GM19328 (cell line): Measurements from ENCODE around the gene CACUL1.
"Not testable (repeated sequence)": the region's sequence is repeated elsewhere in the genome, so short reads cannot be mapped to it uniquely, and the experiment has no call there.

Source experiments
- ATAC-seq: cut with Tn5 transposase; IDR thresholded peaks from one replicate; pipeline ENCODE4 v1.9.1; 2021; ENCODE audit warnings: mild to moderate bottlenecking, moderate library complexity; ENCODE audit not compliant: unreplicated experiment

Gene CACUL1

DNA sequence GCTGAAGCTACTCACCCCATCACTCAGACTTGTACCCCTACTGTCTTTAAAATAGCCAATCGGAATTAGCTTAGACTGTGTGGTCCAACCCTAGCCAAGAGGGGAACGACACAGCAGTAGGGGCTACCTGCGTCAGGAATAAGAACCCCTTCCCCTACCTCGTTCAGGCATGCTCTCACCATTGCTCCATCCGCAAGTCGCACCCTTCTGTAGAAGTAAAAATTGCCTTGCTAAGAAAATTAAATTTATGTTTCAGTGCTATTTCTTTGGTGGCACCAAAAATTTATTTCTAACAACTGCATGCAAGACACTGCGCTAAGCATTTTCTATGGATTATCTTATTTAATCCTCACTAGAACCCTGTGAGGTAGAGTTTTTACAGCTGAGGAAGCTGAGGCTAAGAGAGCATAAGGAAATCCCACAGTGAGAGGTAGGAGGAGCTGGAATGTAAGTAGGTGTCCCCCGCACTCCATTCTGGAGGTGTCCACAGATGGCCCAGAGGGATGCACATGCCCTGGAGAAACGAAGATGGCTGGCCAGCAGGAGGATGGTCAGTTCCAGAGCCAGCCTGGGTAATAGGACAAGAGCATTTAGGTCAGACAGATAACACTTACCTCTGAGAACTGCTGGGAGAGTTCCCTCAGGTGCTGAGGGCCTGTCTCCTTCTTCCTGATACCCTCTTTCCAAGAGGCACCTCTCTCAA is 15.3 kb upstream of the CACUL1 start:
- no peak for ATAC-seq

DNA sequence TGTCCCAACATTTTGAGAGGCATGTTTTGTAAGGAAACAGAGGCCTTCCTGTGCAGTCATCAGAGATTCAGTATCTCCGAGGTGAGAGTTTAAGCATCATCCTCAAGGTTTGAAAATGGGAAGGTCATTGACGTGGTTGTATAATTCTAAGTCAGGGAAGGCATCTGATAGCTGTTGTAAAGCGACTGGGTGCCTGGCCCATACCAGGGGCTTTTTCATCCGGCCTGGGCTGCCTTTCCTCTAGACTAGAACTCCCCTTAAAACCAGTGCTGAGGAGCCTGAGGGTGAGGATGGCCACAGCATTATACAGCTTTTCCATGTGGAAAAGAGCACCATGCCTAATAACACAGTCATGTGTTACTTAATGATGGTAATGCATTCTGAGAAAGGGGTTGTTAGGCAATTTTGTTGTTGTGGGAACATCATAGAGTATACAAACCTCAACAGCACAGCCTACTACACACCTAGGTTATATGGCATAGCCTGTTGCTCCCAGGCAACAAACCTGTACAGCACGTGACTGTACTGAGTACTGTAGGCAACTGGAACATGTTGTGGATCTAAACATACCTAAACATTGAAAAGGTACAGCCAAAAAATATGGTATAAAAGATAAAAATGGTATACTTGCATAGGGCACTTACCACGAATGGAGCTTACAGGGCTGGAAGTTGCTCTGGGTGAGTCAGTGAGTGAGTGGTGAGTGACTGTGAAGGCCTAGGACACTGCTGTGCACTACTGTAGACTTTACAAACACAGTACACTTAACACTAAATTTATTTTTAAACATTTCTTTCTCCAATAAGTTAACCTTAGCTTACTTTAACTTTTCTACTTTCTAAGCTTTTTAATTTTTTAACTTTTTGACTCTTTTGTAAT is 13.5 kb upstream of the CACUL1 start:
- ATAC-seq: no peak

DNA sequence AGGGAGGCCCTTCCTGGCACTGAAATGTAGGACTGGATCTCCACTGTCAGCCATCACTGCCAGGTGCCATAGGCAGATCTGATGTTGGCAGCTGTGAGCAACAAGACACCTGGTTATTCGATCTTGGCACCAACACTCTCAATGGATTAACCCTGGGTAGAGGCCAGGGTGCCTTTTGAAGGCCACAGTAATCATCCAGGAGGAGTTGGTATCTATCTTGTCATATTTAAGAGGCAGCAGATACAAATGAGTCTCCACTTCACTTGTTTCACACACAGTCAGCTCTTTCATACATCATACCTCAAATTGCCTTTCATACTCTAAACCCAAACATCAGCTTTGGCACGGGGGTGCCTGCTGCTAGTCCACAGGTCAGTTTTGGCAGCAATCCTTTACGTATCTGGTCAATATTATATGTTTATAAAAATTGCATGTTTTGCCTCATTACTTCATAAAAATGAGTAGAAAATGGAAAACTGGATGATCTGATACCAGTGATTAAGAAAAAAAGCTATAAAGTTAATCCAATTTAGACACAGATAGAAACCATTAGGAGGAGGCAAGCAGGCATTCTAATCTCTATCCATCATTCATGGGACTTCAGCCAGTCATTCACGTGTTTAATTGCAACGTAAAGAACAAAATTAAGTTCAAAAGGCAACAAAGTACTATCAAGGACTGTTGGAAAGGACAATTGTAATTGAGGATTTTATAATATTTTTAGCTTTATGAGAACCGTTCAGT is 12.7 kb upstream of the CACUL1 start:
- no peak for ATAC-seq

DNA sequence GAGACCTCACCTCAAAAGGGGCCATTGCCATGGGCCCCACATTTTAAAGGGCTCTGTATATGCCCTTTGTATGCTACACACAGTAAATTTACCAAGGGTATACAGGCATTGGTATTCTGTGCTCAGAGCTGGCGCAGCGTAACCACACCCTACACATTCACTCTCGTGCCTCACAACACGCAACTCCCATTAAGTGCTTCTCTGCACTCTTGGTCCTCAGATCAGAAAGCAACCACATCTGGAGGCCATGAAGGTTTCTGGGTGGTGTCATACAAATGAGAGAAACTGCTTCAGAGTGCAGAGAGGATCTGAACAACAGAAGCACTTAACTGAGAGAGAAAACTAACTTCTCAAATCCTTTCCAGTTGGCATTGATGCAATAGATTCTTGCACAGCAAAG is 9.4 kb upstream of the CACUL1 start:
- no peak for ATAC-seq

DNA sequence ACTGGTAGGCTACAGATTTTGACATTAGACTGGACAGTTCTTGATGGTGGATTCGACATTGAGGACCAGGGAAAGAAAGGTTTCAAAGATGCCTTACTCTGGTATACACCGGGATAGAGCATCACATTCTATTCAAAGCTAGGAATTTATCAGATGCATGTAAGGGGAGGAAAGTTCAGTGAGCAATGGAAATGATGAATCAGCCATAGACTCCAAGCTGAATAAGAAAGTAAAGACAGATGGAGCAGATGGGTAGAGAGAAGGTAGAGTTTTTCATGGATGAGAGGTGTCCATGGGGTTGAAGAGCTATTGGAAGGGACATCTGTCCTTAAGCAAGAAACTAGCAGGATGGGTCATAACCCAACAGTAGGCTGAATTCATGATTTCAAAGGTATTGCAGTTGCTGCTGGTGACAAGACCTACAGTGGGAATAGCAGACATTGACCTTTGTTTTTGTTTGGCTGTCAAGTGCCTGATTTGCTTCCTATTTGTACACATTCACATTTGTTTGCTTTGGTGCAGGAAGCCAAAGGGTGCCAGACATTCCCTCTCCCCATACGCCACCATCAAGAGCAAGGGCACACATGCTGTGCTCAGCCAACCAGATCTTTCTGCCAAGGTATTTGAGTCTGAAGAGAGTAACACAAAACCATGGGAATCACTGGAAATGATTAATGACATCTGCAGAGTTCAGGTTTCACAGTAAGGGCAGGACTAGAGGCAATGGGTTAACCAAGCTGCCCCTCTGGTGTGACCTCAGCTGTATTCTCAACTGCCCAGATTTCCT is 8.6 kb upstream of the CACUL1 start:
- ATAC-seq: no peak

DNA sequence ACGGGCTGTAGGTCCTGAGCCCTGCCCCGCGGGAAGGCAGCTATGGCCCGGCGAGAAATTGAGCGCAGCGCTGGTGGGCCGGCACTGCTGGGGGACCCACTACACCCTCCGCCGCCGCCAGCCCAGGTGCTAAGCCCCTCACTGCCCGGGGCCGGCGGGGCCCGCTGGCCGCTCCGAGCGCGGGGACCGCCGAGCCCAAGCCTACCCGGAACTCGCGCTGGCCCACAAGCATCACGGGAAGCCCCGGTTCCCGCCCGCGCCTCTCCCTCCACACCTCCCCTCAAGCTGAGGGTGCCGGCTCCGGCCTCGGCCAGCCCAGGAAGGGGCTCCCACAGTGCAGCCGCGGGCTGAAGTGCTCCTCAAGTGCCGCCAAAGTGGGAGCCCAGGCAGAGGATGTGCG is 5.5 kb upstream of the CACUL1 start:
- no peak for ATAC-seq

DNA sequence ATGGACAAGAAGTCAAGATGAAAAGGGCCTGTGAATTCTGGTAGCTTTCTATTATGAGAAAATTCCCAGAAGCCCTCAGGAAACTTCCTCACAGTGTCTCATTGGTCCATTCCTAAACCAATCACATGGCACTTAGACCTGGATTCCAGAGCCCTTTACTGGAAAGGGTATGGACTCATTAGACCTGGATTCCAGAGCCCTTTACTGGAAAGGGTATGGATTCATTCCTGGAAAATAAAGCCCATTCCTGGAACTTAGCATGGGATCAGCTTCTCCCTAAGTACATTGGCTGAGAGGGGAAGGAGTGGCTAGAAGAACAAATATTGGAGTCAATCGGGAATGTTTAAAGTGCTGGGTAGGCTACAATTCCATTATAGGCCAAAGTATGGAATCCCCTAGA is 3.7 kb upstream of the CACUL1 start:
- ATAC-seq: no peak

DNA sequence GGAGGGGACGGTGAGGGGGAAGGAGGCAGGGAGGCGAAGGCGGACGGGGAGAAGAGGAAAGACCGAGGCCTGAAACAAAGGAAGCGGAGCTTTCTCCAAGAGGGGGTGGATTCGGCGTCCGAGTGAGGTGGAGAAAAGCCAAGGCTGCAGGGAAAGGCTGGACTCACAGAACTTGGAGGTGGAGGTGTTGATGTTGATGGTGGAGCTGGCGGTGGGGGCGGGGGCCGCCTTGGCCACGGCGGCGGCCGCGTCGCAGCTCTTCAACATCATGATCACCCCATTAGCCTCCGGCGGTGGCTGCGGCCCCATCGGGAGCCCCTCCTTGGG is 578 bp downstream of the CACUL1 start:
- ATAC-seq: peak; percentile 3

DNA sequence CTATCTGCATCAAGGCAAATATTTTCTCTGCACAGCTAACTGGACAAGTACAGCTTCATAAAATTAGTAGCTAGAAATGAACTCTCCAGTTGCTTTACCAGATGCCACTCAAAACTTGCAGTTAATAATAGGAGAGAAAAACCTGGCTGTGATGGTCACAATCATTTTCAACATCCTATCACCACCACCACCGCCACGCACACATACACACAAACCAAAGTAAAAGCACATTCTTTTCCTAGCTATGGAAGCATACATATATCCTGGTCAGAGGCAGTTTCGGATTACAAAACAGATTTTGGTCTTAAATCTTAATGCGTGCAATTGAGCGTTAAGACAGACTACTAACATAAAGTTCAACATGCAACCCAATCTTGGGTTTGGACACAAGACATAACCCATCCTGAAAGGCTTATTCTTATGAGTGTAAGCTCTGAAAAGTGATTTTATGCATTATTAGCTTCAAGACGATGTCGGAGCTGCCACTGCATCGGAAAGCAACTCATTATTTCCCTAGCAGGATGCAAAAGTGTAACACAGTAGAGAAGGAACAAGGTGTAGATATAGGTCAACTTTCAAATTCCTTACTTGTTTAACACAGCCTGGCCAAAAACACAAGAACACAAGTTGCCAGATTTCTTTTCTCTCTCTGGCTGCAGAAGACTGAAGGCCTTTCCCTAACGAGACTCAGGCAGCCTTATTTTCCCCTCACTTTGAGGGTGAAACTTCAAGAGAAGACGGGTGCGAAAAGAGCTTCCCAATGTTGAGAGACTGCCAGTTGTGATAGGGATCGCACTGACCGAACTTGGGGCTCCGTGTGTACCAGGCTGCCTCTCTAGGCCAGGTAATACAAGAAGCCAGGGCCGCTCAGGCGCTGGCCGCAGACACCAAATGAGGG is 1.2 kb downstream of the CACUL1 start:
- no peak for ATAC-seq

DNA sequence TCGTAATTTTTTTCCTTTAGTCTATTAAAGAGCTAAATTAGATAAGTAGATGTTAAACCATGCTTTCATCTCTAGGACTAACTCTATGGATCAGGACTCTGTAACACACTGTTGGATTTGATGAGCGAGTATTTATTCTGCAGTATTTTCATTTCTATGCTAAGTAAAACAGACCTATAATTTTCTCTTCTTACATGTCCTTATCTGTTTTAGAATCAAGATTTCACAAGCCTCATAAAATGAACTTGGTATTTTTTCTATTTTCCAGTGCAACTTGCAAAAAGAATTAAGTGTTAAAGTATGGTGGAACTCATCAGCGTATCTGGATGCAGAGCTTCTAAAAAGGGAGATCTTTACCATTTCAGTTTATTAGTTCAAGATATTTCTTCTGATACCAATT is 2.4 kb downstream of the CACUL1 start:
- no peak for ATAC-seq

DNA sequence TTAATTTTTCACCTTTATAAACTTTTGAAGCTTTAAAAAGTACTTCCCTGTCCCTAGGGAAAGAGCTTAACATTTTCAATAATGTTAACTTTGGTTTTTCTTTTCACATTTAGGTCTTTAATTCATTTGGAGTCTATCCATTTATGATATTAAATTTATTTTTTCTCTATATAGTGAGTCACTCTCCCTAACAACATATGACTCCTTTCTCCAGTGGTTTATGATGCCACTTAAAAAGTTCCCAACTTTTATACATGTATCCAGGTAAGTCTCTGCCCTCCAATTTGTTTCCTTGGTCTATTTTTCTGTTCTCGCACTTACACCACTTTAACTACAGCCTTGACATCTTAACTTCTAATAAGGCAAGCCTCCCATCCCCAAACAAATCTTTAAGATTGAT is 3.5 kb downstream of the CACUL1 start:
- ATAC-seq: no peak

DNA sequence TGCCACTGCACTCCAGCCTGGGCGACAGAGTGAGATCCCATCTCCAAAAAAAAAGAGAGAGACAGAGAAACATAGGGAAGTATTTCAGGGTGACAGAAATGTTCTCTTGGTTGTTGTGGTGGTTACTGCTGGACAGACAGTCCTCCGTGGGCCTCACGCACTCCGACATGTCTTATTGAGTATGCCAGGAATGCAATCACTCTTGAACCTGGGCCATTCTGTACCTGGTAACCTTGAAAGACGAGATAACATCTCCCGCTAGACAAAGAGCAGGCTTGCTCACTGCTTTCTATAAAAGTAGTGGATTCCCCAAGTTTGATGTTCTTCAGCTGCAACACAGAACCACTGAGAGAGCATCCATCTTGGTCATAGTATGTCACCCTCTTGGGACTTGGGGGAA is 6.7 kb downstream of the CACUL1 start:
- ATAC-seq: no peak

DNA sequence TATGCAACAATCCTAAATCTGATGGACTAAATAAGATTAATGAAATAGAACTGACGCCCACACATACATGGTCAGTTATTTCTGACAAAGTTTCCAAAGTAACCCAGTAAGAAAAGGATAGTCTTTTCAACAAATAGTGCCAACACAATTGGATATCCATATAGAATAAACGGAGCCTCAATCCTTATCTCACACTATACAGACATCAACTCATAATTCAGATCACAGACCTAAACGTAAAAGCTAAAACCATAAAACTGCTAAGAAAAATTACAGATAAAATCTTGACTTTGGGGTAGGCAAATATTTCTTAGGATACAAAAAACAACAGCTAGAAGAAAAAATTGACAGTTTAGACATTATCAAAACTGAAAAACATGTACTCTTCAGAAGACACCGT is 8.5 kb downstream of the CACUL1 start:
- no peak for ATAC-seq

DNA sequence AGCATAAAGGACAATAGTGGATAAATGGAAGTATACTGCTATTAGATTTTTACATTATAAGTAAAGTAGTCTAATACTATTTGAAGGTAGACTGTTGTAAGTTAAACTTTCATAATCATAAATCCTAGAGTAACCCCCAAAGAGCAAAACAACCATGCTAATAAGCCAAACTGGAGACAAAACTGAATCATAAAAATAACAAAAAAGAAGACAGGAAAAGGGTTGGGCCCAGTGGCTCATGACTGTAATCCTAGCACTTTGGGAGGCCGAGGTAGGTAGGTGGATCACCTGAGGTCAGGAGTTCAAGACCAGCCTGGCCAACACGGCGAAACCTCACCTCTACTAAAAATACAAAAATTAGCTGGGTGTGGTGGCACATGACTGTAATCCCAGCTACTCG is 9.7 kb downstream of the CACUL1 start:
- no peak for ATAC-seq

DNA sequence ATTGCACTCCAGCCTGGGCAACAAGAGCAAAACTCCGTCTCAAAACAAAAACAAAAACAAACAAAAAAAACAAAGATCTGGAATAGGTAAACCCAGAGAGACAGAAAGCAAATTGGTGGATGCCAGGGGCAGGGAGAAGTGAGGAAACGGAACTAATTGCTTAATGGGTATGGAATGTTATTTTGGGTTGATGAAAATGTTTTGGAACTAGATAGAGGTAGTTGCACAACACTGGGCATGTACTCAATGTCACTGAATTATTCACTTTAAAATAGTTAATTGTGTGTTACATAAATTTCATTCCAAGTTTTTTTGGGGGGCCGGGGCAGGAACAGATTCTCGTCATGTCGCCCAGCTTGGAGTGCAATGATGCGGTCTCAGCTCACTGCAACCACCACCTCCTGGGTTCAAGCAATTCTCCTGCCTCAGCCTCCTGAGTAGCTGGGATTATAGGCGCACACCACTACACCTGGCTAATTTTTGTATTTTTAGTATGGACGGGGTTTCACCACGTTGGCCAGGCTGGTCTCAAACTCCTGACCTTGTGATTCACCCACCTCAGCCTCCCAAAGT is 10.3 kb downstream of the CACUL1 start:
- not testable (repeated sequence) for ATAC-seq

DNA sequence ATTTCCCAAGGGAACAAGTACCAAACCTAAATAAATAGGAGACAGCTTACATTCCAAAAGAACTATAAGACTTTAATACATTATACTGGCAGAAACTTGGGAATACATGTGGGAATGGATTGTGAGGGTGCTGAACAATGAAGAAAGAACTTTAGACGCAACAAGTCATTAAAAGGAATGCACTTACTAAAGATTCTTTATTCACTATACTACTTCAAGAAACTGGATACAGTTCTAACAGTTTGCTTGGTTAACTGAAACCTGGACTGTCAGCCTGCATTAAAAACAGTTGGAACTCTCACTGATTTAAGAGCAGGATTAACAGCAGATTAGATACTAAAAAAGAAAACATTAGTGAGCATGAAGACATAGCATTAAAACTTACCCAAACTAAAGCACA is 12.0 kb downstream of the CACUL1 start:
- no peak for ATAC-seq

DNA sequence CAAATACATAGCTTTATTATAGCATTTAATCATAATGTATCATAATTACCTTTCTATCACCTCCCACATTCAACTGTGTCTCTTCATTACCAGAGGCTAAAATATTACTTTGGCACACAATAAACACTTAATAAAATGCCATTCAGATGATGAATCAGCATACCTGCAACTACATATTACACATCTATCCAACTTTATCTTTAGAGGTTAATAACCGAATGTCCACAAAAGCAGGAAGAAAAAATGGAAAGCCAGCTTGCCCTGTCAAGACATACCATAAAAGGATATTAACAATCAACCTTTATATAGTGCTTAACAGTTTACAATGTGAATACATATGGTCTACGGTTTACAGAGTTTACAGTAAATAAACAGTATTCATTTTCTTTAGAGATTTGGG is 12.7 kb downstream of the CACUL1 start:
- no peak for ATAC-seq

DNA sequence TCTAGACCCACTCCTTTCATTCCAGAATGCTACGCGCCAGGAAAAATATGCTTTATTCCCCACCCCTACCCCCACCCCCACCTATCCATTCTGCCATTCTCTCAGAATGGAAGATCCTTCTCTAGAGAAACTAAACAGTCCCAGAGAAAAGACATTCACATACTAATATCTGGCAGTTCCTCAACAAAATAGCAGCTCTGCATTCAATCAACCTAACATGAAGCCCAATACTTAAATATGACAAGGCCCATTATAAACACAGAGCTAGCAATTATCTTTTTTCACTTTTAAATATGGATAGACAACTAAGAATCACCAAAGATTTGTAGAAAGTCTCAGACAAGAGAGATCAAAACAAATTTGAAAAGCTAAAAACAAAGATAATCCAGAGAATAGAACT is 16.4 kb downstream of the CACUL1 start:
- no peak for ATAC-seq

DNA sequence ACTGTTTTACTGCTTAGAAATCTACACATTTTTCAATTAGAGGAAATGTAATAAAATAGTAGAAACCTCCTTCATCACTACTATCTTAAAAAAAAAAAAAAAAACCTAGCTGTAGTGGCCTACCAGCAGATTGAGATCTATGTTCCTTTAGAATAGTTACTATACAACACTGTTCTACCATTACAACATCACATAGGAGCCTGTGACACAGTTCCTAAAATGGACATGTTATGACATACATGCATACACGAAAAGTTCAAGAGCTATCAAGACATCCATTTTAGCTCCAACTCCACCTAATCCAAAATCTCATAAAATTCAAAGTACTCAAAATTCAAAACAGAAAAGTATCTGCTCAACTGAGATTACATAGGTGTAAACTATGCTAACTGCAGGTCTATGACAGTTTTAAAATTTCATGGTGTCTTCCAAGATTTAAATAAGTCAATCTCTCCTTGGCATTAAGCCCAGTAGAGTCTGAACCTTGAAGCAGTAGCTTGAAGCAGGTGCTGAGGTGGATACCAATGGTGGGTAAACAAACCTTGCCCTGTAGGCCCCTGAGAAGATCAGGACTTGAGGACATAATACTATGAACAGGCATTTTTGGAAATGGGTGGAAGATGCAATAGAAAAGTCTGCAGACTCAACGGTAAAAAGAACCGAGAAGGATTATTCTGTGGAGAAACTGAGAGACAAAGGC is 17.0 kb downstream of the CACUL1 start:
- ATAC-seq: no peak
